HTERT RPE-1 (cell line): ENCODE measurements around the gene DSTYK.

ENCODE experiments used
- in situ Hi-C: fragments of 300-500 bp; cut with MboI; formaldehyde crosslinking; loops from 4 replicates; pipeline ENCODE4 v1.14.3; 2020; ENCODE audit warnings: low sequenced_read_pairs

DSTYK gene, protein sequence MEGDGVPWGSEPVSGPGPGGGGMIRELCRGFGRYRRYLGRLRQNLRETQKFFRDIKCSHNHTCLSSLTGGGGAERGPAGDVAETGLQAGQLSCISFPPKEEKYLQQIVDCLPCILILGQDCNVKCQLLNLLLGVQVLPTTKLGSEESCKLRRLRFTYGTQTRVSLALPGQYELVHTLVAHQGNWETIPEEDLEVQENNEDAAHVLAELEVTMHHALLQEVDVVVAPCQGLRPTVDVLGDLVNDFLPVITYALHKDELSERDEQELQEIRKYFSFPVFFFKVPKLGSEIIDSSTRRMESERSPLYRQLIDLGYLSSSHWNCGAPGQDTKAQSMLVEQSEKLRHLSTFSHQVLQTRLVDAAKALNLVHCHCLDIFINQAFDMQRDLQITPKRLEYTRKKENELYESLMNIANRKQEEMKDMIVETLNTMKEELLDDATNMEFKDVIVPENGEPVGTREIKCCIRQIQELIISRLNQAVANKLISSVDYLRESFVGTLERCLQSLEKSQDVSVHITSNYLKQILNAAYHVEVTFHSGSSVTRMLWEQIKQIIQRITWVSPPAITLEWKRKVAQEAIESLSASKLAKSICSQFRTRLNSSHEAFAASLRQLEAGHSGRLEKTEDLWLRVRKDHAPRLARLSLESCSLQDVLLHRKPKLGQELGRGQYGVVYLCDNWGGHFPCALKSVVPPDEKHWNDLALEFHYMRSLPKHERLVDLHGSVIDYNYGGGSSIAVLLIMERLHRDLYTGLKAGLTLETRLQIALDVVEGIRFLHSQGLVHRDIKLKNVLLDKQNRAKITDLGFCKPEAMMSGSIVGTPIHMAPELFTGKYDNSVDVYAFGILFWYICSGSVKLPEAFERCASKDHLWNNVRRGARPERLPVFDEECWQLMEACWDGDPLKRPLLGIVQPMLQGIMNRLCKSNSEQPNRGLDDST

DNA sequence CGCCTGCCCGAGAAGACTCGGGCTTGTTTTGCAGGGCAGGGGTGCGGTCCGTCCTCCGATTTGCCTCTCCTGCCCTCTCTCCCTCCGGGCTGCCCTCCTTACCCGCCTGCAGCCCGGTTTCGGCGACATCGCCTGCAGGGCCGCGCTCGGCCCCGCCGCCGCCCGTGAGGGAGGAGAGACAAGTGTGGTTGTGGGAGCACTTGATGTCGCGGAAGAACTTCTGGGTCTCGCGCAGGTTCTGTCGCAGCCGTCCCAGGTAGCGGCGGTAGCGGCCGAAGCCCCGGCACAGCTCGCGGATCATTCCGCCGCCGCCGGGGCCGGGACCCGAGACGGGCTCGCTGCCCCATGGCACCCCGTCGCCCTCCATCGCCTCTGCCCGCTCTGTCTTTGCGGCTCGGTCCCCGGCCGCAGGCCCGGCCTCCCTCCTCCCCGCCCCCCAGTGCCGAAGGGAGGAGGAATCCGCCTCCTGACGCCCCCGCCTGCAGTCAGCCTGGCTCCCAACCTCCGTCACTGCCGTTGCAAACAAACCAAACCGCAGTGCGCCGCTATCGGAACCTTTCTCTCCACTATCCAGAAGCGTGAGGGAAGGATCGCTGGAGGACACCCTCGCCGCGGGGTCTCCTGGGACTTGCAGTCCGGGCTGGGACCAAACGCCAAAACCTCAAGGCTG, at the start of gene DSTYK:
DSTYK (minus strand) TSS at position 534 of the 670 bp plus-strand sequence; CDS start at position 367, 167 bp downstream.
- in situ Hi-C loops = no loop called here

DNA sequence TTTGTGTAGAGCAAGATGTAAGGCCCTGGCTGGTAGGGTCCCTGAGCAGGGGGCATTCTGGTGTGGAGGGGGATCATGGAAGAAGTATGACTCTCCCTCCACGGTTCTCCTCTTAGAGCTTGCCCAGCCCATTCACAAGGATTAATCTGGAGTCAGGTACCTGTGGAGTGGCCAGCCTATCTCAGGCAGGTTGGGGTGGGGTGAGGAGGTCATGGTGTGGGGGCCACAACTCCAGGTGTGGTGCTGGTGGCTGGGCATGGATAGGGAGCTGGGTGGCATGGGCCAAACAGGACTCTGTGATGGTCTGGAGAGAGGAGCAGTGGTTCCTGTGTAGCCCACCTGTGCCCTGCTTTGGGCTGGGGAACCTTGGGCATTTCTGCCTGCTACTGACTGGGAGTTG, 48.5 kb upstream of the DSTYK start:
- in situ Hi-C loops = no loop called here

GRCh38 chr1:205259324-205259832, 47.9 kb upstream of the DSTYK start:
- in situ Hi-C loops = no loop called here

DNA sequence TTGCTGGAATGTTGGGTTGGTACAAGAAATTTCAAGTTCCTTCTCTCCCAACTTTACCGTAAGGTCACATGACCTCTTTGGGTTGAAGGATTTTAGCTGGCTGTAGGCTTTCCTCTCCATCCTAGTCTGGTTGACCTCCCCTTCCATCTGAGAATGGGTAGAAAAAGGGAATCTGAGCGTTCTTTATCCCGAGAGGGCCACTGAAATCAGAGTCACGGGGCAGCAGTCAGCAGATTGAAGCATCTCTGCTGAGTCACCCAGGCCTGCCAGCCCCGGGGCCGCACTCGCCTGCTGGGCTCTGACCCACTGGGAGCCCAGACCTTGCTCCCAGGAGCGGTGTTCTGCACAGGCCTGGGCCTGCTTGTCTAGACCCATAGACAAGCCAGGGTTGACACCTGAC, 47.2 kb upstream of the DSTYK start:
- in situ Hi-C loops = no loop called here

- in situ Hi-C loops = no loop called here
Observed at GRCh38 chr1:205258261-205258691, 46.8 kb upstream of the DSTYK start.

DNA sequence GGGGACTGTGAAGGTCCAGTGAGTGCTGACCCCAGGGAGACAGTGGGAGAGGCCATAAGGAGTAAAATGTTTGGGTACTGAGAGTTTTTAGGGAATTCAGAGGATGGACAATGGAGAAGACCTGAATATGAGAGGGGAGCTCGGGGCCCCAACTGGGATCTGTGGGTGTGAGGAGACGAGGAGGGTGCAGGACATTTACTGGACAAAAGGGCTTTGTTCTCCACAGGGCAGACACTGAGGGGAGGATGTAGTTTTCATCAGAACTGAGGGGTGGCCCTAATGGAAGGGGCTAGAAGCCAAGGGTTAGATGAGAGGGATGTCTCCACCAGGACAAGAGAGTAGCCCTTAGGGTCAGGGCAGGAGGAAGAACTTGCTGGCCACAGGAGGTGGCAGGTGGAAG, 46.2 kb upstream of the DSTYK start:
- in situ Hi-C loops = no loop called here

- in situ Hi-C loops = no loop called here
Observed at GRCh38 chr1:205256951-205257625, 45.6 kb upstream of the DSTYK start.

- in situ Hi-C loops = no loop called here
Observed at GRCh38 chr1:205255941-205256780, 44.7 kb upstream of the DSTYK start.

DNA sequence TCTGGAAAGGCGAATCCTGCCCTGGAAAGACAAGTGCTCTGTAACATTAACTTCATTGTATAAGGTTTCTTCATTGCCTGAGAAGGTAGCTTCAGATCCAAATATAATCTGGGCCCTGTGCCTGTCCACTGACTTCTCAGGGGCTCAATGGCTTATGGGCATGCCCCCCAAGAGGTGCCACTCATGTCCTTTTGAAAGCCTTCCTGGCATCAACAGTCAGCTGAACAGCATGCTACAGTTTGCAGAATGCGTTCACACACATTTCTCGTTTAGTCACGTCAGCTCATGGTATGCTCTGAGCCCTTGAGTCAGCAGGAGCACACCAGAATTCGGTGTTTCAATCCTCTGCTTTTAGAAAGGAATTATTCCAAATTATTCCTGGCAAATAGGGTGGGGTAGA, 40.1 kb upstream of the DSTYK start:
- in situ Hi-C loops = no loop called here

DNA sequence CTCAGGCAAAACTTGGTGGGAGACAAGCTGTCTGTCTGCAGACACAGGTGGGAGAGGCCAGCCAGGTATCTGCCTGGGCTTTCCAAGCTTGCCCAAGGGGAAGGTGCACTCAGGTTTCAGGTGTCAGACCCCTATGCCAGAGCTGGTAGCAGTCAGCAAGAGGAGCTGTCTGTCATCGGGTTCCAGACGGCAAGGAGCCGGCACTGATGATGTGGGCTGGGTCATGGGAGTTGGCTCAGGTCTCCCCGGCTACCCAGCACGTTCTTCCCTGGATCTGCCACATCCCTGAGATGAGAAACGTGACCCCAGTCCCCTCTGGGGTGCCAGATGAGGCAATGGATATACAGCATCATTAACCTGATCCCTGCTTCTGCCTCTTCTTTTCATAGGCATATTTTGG, 39.2 kb upstream of the DSTYK start:
- in situ Hi-C loops = no loop called here

DNA sequence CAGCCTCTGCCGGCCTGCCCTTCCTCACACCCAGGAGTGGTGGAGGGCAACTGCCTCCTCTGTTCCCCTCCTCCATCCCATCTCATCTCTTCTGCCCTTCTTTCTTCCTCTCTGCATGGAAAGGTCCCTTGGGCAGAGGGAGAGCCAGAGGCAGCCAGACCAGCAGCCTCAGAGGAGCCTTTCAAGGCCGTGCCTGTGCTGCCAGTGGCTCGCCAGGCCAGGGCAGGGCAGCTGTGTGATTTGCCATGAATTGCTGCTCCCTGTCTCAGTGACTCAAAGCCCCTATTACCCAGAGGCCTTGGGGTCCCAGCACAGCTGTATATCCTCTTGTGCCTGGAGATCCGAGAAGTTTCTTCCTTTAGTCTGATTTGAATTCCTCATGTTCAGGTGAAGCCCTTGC, 38.1 kb upstream of the DSTYK start:
- in situ Hi-C loops = no loop called here

DNA sequence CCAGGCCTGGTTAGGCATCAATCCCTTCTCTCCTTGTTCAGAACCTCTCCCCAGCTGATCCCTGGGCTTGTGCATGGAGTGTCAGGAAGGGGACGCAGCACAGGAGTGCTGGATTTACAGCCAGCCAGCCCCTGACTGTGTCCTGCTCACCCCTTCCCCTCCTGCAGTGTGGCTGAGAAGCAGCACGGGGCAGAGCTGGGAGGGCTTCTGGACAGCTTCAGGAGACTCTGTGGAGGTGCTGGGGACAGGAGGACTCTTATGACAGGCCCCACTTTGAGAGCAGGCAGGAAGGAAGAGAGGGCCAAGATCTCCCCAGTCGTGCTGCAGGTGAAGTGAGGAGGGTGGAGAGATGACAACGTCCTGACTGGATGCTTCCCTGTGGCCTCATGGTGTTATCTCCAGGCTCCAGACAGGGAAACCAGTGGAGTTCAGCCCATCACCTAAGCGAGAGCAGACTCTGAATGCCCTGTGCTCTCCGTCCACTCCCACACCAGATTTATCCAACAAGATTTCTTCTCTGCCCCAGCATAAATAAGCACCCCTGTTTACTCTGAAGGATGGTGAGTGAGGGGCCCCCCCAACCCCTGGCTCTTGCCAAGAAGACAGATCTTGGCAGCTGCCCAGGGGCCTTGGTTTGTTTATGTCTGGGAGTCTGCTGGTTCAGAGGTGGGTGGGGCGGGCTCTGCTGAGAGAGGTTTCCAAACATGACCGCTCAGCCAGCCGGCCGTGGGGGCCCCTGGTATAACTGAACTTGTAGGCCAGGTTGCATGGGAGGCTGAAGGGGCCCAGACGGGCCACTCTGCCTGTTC, 37.5 kb upstream of the DSTYK start:
- in situ Hi-C loops = no loop called here

GRCh38 chr1:205247130-205247921, 35.8 kb upstream of the DSTYK start:
- in situ Hi-C loops = no loop called here

- in situ Hi-C loops = no loop called here
Observed at GRCh38 chr1:205246351-205247119, 35.0 kb upstream of the DSTYK start.

DNA sequence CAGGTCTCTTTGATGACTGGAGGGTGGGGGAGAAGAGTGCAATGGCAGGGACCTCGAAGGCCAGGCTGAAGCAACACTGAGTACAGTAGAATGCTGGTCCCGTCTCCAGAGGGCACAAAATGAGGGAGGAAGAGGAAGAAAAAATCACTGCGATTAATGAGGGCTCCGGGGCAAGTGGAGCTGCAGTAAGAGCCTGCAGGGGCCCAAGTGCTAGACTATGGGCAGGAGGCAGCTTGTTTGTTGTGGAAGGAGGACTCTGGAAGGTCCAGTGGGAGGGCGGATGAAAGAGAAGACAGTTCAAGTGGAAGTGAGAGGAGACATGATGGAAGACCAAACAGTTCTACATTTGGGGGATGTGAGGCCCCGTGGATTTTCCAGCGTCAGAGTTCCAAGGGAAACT, 33.6 kb upstream of the DSTYK start:
- in situ Hi-C loops = no loop called here

DNA sequence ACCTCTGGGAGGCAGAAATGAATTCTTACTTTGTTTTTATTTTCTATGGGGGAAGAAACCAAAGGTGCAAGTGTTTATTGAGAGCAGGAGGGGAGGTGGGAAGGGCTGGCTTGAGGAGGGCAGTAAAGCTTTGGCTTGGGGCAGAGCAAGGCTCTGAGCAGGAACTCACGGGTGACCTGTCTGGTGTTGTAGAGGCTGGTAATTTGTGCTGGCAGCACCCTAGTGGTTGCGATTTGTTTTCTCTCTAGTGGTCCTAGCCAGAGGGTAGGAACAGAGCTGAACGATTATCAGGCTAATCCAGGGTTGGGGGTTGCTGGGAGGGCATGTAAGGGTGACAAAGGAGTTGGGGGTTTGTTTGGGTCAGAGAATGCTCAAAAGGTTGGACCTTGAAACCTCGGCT, 32.9 kb upstream of the DSTYK start:
- in situ Hi-C loops = no loop called here
